A549 (cell line): Measurements from ENCODE around the gene HYAL3. TPM values are rescaled to one million over a fixed set of nuclear protein-coding genes. Genes with fewer than 3 reads are reported as not detected.

Source experiments
- ATAC-seq, 2 experiments: fragments of 200-7000 bp in 1 of 2; fragments of >200 bp in 1 of 2; cut with Nextera tagmentation in 1 of 2; cut with Tn5 transposase in 1 of 2; 3 replicates each; pipeline versions ENCODE4 v1.8.0 to v1.9.1; 2018 to 2020; ENCODE audit warnings: mild to moderate bottlenecking in 1 of 2, moderate library complexity in 1 of 2
- CTCF ChIA-PET: fragments of 300-600 bp; sonication (Branson Sonifier 250); formaldehyde crosslinking; extraction: SDS; loops from one replicate; lab custom pipeline; 2021; ENCODE audit warnings: antibody characterized with exemption, inconsistent platforms; lab: Yijun Ruan, JAX
- POLR2A ChIA-PET: fragments of 350-600 bp; formaldehyde crosslinking; extraction: SDS; loops from one replicate; lab custom pipeline; 2021; ENCODE audit warnings: antibody characterized with exemption, inconsistent platforms; lab: Yijun Ruan, JAX
- DNase-seq, 2 experiments: peaks; one replicate each; pipeline versions ENCODE4 v3.0.0 to v3.0.0-alpha.2; 2011 to 2016; ENCODE audit warnings: low read depth in 1 of 2, low spot score in 1 of 2
- FAIRE-seq: peaks from 2 replicates; lab custom pipeline; 2011; peaks lifted over from hg19 to GRCh38; lab: Jason Lieb, UNC
- H3K27ac ChIP-seq, 2 experiments: fragments of >200 bp; sonication (Bioruptor Twin); formaldehyde crosslinking; 3 replicates each; pipeline ENCODE4 v1.5.1; 2016 to 2017
- H3K4me1 ChIP-seq: fragments of >200 bp; sonication (Bioruptor Twin); formaldehyde crosslinking; 3 replicates; pipeline ENCODE4 v1.6.1; 2016
- H3K4me2 ChIP-seq: fragments of >200 bp; sonication (Bioruptor Twin); formaldehyde crosslinking; 3 replicates; pipeline ENCODE4 v1.6.1; 2016
- H3K4me3 ChIP-seq: fragments of >200 bp; sonication (Bioruptor Twin); formaldehyde crosslinking; 3 replicates; pipeline ENCODE4 v1.5.1; 2016
- H3K9me3 ChIP-seq: fragments of >200 bp; sonication (Bioruptor Twin); formaldehyde crosslinking; 3 replicates; pipeline ENCODE4 v1.6.1; 2016
- CTCF ChIP-seq: fragments of >200 bp; sonication (Bioruptor Twin); formaldehyde crosslinking; IDR thresholded peaks from 3 replicates; pipeline ENCODE4 v1.5.1; 2016
- EHF ChIP-seq: fragments of 250-450 bp; sonication (Bioruptor Pico); IDR thresholded peaks from 2 replicates; pipeline ENCODE4 v1.5.0; 2020; ENCODE audit warnings: mild to moderate bottlenecking
- FOSL2 ChIP-seq, 2 experiments: fragments of 450-650 bp in 1 of 2; fragments of >200 bp in 1 of 2; sonication (Bioruptor Twin) in 1 of 2; formaldehyde crosslinking; IDR thresholded peaks; 2 replicates each; pipeline versions ENCODE4 v1.5.0 to v1.6.1; 2016 to 2020; ENCODE audit warnings: mild to moderate bottlenecking in 1 of 2, moderate library complexity in 1 of 2
- HDAC2 ChIP-seq: fragments of 200-600 bp; sonication (generic); IDR thresholded peaks from 2 replicates; pipeline ENCODE4 v1.6.1; 2016
- HOXA7 ChIP-seq: fragments of 250-450 bp; sonication (Bioruptor Pico); IDR thresholded peaks from 2 replicates; pipeline ENCODE4 v1.5.0; 2020; ENCODE audit warnings: mild to moderate bottlenecking, moderate library complexity
- SMC3 ChIP-seq: fragments of >200 bp; sonication (Bioruptor Twin); formaldehyde crosslinking; IDR thresholded peaks from 3 replicates; pipeline ENCODE4 v1.6.1; 2018; ENCODE audit warnings: inconsistent platforms
- WGBS: methylation state at CpG from one replicate; pipeline ENCODE4 v1.1.6; 2017; ENCODE audit errors: missing lambda C conversion rate; 5-methylcytosine and 5-hydroxymethylcytosine counted together
- polyA plus RNA-seq, 4 experiments: library from polyadenylated mRNA; depleted of rRNA in 3 of 4; stranded (reverse); fragments of >200 nt; fragmentation: RNase III in 1 of 4; extraction: RNeasy Plus Mini Kit Qiagen cat#74134 plus additional on column Dnase treatment in 1 of 4; gene quantifications; 2 replicates in 3 of 4; 3 replicates in 1 of 4; pipeline ENCODE4 v1.2.3, GENCODE V29; 2011 to 2017
- TF ChIP-seq, protein P1 (sequence below): IDR thresholded peaks from 2 replicates; pipeline ENCODE4 v1.6.1; 2012
- TF ChIP-seq, protein P2 (sequence below): fragments of 250-450 bp; sonication (Bioruptor Pico); IDR thresholded peaks from 2 replicates; pipeline ENCODE4 v1.5.0; 2020; ENCODE audit warnings: low read depth, mild to moderate bottlenecking, moderate library complexity
- TF ChIP-seq, protein P3 (sequence below): fragments of >200 bp; sonication (Bioruptor Twin); formaldehyde crosslinking; IDR thresholded peaks from 3 replicates; pipeline ENCODE4 v1.6.1; 2016

Gene HYAL3
- polyA plus RNA-seq, 2 of the 4 experiments (the other 2 are of a cell fraction): 3.0 to 5.0 TPM

- TF ChIP-seq CTCF (no peak), FOSL2 (IDR thresholded peaks at IDR 0.05) (no peak), FOSL2 (CRISPR knock-in tag; IDR thresholded peaks at IDR 0.05) (no peak), SMC3 (no peak), HOXA7 (CRISPR knock-in tag) (no peak), EHF (CRISPR knock-in tag) (no peak)
Observed at GRCh38 chr3:50297896-50298725, 1.1 kb downstream of the HYAL3 start (continued).

GRCh38 chr3:50297384-50297775 is 1.8 kb downstream of the HYAL3 start:
- Histone ChIP-seq H3K9me3 (no peaks in the 10 kb centered on the region), H3K27ac (no peak overlapping the region), H3K4me1 (peaks cover 23% of the 10 kb centered on the region; the same call in 2 of the 3 replicates), H3K4me3 (no peak overlapping the region), H3K4me2 (no peak overlapping the region)
- DNase-seq: no peak
- FAIRE-seq: no peak
- ChIA-PET CTCF (interaction anchor here (0.8 to 2.5 kb wide), 4 partner anchors 25 to 50 kb away, joined by 3 to 13 read pairs (median 3); no protein-coding TSS in a partner anchor), POLR2A (no interaction called here)
- ATAC-seq: no peak
- 100% methylated on average over 1 of the region's 2 CpGs for WGBS
- TF ChIP-seq, protein P1, sequence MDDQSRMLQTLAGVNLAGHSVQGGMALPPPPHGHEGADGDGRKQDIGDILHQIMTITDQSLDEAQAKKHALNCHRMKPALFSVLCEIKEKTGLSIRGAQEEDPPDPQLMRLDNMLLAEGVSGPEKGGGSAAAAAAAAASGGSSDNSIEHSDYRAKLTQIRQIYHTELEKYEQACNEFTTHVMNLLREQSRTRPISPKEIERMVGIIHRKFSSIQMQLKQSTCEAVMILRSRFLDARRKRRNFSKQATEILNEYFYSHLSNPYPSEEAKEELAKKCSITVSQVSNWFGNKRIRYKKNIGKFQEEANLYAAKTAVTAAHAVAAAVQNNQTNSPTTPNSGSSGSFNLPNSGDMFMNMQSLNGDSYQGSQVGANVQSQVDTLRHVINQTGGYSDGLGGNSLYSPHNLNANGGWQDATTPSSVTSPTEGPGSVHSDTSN: no peak
- TF ChIP-seq FOSL2 (IDR thresholded peaks at IDR 0.05) (no peak), FOSL2 (CRISPR knock-in tag; IDR thresholded peaks at IDR 0.05) (no peak)
- TF ChIP-seq, all 56 proteins: peak for 0

DNA sequence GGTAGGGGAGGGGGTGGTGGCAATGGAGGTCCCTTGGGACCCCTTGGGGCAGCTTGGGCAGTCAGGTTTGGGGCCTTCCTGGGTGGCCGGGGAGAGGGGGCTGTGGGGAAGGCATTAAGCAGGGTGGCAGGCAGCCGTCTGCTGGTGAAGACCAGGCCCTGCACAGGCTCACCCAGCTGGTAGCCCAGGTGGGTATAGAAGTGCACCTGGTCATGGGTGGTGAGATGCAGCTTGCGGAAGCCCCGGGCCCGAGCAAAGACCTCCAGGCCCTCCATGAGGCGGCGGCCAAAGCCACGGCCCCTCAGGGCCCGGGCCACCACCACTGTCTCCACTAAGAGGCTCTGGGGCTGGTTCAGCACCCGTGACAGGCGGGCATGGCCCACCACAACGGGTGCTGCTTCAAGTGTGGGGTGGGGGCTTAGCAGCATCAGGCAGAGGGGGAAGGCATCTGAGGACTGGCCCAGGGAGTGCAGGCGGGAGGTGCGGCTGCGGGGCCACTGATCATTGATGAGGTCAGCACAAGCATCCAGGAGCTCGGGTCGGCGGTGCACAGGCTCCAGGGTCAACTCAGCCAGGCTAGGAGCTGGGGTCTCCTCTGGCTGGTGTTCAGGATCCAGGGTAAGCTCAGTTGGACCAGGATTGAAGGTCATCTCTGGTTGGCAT is 2.4 kb downstream of the HYAL3 start:
- 100% methylated on average over 3 of the region's 18 CpGs for WGBS

More for the DNA sequence above, 2.4 kb downstream of the HYAL3 start:
- ChIA-PET POLR2A (no interaction called here), CTCF (interaction anchor here (0.8 kb wide), 2 partner anchors 33 to 51 kb away, joined by 3 read pairs; no protein-coding TSS in a partner anchor)
- no peak overlapping the region for H3K4me3 ChIP-seq
- no peaks in the 10 kb centered on the region for H3K9me3 ChIP-seq
- no peak for FAIRE-seq
- H3K4me2 ChIP-seq: no peak overlapping the region
- peaks cover 23% of the 10 kb centered on the region; the same call in 2 of the 3 replicates for H3K4me1 ChIP-seq
- ATAC-seq: no peak
- TF ChIP-seq, protein P2, sequence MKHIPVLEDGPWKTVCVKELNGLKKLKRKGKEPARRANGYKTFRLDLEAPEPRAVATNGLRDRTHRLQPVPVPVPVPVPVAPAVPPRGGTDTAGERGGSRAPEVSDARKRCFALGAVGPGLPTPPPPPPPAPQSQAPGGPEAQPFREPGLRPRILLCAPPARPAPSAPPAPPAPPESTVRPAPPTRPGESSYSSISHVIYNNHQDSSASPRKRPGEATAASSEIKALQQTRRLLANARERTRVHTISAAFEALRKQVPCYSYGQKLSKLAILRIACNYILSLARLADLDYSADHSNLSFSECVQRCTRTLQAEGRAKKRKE (CRISPR knock-in tag): no peak
- no peak for TF ChIP-seq FOSL2 (IDR thresholded peaks at IDR 0.05)
- no peak for TF ChIP-seq FOSL2 (CRISPR knock-in tag; IDR thresholded peaks at IDR 0.05)
- TF ChIP-seq, protein P3, sequence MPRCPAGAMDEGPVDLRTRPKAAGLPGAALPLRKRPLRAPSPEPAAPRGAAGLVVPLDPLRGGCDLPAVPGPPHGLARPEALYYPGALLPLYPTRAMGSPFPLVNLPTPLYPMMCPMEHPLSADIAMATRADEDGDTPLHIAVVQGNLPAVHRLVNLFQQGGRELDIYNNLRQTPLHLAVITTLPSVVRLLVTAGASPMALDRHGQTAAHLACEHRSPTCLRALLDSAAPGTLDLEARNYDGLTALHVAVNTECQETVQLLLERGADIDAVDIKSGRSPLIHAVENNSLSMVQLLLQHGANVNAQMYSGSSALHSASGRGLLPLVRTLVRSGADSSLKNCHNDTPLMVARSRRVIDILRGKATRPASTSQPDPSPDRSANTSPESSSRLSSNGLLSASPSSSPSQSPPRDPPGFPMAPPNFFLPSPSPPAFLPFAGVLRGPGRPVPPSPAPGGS: no peak
- TF ChIP-seq HDAC2: no peak
- no peak overlapping the region for H3K27ac ChIP-seq
- no peak for DNase-seq
